NB4 (cell line): ENCODE results near the gene GRIK4.

Experiments used
- CTCF ChIP-seq: IDR thresholded peaks from one replicate; pipeline ENCODE4 v1.5.1; 2012; ENCODE audit warnings: low read depth, low read length
- POLR2A ChIP-seq: IDR thresholded peaks from 2 replicates; pipeline ENCODE4 v1.6.1; 2011; ENCODE audit warnings: mild to moderate bottlenecking; ENCODE audit not compliant: insufficient read length; ENCODE audit errors: extremely low read depth

- TF ChIP-seq POLR2A (no peak), CTCF (no peak)
Measured at GRCh38 chr11:120574876-120575275, 63.3 kb downstream of the GRIK4 start.
